Stimulated activated CD8-positive, alpha-beta memory T cell treated with anti-CD3 and anti-CD28 coated beads, Interleukin-12 subunit alpha, Interleukin-12 subunit beta, amount 100 ng/mL, for 1 hour (primary cell): ENCODE results near the gene MEP1A.
"Not testable (repeated sequence)": the region's sequence is repeated elsewhere in the genome, so short reads cannot be mapped to it uniquely, and the experiment has no call there.

Source experiments
- DNase-seq: peaks from one replicate; pipeline ENCODE4 v3.0.0-alpha.2; 2020; ENCODE audit warnings: low read depth

MEP1A gene

DNA sequence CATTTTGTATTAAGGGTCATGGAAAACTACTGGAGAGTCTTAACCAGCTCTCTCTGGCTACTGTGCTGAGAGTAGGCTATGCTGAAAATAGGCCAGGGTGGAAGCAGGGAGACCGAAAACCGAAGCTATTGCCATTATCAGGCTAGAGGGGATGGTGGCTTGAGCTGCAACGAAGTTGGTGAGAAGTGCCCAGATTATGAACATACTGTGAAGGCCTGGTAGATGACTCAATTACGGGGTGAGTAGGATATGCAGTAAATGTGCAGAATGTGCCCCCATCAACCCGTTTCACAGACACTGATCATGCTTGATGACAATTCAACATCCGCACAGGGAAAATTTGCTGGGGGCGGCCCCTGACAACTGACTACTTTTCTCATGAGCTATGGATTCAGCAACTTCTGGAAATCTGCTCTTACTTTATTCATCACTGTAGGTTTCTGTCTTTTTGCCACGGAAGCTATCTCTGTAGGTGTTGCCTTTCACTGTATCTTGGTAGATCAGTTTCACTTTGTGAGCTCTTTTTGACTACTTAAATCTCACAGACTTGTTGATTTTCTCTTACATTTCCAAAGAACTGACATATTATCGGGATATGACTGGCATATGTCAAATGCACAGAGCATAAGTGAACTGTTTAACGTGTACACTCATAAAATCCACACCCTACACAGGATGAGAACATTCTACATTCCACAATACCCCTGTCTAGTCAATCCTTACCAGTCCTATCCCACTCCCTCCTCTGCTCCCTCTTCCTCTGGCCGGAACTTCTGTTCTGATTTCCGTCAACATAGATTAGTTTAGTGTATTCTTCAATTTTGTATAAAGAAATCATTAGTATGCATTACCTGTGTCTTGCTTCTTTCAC, 15.5 kb upstream of the MEP1A start:
- DNase-seq, result no peak

- DNase-seq, result no peak
Observed at GRCh38 chr6:46781478-46782378, 11.5 kb upstream of the MEP1A start.

DNA sequence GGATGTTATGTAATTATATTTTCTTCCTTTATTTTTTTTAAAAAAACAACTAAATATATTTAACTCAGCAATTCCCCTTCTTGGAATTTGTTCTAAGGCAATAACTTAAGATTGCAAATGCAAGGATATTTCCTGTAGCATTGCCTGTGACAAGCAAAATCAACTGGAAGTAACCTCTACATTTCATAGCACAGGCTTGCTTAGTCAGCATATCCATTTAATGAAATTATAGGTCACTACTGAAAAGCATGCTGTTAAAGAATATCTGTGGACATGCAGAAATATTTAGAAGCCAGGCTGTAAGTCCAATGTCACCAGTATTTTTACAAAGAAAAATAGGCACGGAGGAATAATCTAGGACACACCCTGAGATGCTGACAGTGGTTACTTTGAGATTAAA, 8.7 kb upstream of the MEP1A start:
- DNase-seq, result no peak

DNA sequence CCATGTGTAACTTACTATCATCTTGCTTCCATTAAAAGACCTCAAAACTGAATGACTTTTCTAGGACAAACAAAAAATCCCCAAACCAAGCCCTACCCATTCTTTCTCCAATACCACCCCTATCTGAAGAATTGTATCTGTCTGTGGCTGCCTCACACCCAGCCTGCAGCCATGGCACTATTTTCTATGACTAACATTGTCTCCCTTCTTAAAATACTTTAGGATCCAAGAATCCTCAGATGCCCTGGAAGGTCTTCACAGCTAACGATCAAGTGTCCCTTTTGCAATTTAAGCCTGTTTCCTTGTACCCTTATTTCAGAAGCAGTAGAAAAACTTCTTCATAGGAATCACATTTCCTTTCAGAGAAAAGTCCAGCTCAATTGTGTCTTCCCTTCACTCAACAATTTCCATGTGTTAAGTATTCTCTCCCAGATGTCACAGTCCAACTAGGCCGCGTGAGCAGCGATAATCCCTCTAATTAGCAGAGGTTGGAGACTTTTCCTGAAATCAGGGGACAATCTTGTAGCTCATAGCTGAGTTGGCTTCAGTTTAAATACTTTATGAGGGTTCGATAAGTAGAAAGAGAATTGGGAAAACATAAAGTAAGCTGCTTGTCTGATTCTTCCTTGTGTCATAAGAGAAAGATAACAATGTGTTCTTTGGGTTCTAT, 5.2 kb upstream of the MEP1A start:
- no peak for DNase-seq

GRCh38 chr6:46788791-46789190, 4.4 kb upstream of the MEP1A start:
- DNase-seq, result no peak

DNA sequence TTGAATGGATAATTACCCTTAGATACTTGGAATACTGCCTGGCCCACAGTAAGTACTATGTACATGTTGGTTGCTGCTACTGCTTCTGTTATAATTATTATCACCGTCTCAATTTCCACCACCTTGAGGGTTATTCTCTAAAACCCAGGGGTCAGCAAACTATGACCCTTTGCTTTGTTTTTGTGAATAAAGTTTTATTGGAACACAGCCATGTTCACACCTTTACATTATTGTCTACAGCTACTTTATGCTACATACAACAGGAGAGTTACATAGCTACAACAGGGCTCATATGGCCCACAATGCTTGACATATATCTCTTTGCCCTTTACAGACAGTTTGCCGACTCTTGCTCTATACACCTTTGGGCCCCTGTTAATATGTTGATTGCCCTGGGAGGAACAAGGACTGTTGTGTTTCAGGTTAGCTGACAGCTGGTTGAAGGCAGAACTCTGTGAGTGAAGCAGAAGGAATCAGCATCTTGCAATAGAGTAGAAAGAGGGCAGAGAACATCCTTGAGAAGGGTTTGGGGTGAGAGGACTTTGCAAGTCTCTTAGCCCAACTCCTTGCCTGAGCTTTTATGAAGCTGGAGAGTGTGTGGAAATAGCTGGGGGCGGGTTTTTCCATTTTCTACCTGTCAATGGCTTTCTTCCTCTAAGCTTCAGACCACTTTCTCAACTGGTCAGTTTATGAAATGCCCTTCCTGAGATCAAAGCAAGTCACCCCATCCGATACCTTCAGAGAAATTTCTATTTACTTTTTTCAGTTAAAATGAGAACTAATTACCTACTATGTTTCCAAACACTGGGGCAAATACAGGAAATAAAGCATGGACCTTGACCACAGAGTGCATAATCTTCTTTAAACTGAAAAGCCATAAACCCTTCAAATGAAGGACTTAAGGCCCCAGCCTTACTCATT, 3.5 kb upstream of the MEP1A start:
- no peak for DNase-seq

- no peak for DNase-seq
Observed at GRCh38 chr6:46790355-46790874, 2.8 kb upstream of the MEP1A start.

DNA sequence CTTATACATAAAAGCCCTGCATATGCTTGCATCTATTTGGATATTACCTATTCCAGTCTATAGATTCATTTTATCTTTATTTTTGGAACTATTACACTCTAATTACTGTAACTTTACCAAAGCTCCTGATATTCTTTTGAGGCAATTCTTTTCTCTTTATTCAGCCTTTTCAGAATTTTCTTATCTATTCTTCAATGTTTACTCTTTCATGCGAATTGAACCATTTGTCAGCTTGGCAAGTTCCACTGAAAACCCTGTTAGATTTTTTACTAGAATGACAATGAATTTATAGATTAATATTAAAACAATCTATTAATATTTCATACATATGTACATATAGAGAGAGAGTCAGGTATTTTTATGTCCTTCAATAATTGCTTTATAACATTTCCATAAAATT, 554 bp upstream of the MEP1A start:
- DNase-seq, result no peak

- no peak for DNase-seq
Observed at GRCh38 chr6:46794068-46794467, 879 bp downstream of the MEP1A start.

- no peak for DNase-seq
Observed at GRCh38 chr6:46795816-46796215, 2.6 kb downstream of the MEP1A start.

DNA sequence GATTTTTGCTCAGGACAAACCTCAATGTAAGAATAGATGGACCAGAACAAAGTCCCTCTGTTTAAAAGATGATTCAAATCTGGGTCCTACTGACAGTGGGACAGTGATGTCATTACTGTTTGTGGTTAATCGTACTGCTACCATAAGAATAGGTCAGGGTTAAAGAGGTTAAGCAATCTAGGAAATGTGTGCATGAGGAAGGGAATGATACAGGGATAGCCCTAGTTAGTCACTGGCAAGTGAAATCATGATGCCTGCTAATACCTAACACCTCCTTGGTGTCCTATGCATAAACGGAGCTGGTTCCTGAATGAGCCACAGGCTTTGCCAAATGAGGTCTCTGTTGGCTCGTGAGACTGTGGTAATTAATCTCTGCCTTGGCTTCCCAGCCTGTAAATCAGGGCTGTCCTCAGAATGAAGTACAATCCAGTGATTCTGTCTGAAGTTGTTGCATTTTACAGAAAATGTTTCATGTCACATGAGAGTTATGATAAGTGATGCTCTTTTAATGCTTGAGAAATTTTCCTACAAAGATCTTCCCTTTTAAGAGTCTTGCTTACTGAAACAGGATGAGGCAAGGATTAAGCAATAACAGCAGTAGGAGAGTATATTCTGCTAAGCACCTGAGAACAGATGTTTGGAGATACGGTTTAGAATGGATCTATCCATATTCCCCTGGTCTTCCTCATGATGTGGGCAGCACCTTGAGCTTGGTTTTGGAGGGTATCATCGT, 3.8 kb downstream of the MEP1A start:
- no peak for DNase-seq

GRCh38 chr6:46799657-46800056, 6.5 kb downstream of the MEP1A start:
- no peak for DNase-seq

- no peak for DNase-seq
Observed at GRCh38 chr6:46808806-46809205, 15.6 kb downstream of the MEP1A start.

DNA sequence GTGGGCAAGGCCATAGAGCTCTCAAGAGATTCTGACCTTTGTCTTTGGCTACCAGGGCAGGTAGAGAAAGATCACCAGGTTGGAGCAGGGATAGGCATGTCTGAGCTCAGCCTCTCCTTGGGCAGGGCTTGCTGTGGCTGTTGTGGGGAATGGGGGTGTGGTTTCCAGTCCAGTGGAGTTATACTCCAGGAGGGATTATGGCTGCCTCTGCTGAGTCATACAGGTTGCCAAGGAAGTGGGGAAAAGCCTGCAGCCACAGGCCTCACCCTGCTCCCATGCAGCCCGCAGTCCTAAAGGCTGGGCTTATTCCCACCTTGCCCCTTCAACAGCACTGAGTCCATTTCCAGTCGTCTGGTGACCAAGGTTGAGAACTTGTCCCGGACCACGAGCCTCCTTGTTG, 21.9 kb downstream of the MEP1A start:
- no peak for DNase-seq

DNA sequence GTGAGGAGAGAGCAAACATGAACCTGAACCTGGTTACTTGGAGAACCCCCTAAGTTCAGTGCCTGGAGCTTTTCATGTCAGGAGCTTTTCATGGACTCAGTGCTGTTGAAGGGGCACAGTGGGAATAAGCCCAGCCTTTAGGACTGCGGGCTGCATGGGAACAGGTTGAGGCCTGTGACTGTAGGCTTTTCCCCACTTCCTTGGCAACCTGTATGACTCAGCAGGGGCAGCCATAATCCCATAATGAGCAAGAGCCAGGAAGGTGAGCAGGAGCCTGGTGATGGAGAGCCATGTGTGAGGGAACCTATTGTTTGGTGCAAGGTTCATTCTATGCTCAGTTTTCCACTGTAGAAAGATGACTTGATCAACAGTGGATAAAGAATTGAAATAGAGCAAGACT, 23.4 kb downstream of the MEP1A start:
- DNase-seq, result no peak

GRCh38 chr6:46819561-46819960, 26.4 kb downstream of the MEP1A start:
- no peak for DNase-seq

- no peak for DNase-seq
Observed at GRCh38 chr6:46821458-46821881, 28.3 kb downstream of the MEP1A start.

DNA sequence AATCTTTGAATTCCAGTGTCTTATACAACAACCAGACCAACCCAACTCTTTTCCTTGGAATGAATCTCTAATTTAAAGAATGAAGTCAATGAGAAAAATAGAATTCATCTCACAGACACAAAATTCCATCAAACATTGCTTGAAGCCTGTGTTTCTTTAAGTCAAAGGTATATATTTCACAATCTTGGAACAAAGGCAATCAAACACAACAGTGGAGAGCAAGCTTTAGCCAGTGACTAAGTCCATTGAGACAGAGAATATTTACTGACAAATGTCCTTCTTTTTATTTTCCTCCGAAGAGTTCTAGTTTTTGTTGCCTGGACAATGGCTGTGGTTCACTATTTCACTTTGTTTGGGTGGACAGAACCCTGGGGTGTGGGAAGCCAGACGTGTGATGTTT, 35.8 kb downstream of the MEP1A start:
- DNase-seq, result no peak

DNA sequence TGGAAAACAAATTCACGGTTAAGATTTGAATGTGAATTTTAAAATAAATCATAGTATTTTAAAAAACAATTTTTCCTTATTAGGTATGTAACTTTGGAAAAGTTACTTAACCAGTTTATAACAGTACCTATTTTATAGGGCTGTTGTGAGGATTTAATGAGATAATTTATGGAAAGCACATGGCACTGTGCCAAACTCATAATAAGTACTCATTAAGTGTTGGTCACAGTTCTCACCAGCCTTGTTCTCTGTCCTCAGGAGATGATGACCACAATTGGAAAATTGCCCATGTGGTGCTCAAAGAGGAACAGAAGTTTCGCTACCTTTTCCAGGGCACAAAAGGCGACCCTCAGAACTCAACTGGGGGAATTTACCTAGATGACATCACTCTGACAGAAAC, 39.6 kb downstream of the MEP1A start:
- DNase-seq, result no peak

DNA sequence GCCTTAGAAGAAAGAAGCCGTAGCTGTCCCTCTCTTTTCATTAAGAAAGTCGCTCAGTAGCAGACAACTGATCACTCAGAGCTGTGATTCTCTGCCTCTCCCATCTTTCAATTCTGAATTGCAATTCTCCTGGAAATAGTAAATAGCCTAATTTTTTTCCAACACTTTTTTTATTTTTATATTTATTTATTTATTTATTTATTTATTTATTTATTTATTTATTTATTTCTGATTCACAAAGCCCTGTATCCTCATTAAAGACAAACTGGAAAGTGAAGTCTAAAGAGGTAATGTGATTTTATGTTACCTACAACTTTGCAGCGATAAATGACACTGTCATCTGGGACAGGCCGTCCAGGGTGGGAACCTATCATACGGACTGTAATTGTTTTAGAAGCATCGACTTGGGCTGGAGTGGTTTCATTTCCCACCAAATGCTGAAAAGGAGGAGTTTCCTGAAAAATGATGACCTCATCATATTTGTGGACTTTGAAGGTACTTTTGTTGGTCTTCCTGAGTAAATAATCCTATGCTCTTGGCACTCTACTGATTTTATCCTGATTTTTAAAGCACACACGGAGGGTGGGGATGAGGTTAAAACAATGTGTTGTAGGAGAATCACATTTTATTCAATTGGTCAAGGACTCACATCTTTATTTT, 41.2 kb downstream of the MEP1A start:
- not testable (repeated sequence) for DNase-seq
